HG02943 (cell line): Measurements from ENCODE around the gene USE1.

ENCODE experiments used
- ATAC-seq: cut with Tn5 transposase; IDR thresholded peaks from one replicate; pipeline ENCODE4 v1.9.1; 2021; ENCODE audit warnings: mild to moderate bottlenecking, low read depth, moderate library complexity; ENCODE audit not compliant: unreplicated experiment

USE1 gene

GRCh38 chr19:17254636-17255035 lies 39.5 kb downstream of the USE1 start:
- no peak for ATAC-seq

GRCh38 chr19:17255150-17255621 lies 40.0 kb downstream of the USE1 start:
- no peak for ATAC-seq

GRCh38 chr19:17256130-17256529 lies 41.0 kb downstream of the USE1 start:
- no peak for ATAC-seq

DNA sequence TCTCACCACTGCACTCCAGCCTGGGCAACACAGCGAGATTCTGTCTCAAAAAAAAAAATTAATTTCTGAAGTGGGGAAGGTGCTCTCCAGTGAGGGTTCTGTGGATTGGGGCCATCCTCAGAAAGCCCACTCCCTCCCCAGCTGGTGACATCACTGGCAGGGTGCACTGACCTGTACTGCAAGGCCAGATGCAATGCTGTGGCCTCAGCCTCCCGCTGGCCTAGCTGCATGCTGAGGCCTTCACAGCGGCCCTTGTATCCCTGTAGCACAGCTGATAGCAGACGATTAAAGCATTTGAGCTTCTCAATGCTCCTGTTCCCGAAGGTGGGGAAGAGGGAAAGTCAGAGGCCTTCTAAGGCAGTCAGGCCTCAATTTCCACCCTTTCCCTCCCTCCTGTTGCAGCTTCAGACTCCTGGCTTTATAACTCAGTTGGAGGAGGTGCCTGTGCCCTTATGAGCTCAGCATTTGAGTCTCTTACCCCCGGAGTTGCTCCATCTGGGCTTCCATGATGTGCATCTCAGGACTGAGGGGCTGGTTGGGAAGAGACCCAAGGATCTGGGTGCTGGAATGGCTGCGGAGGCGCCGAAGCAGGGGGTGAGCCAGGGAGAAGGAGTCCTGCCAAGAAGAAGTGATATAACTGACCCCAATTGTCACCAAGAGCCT lies 44.1 kb downstream of the USE1 start:
- no peak for ATAC-seq

- no peak for ATAC-seq
These were observed 44.8 kb downstream of the USE1 start for GRCh38 chr19:17259934-17260333.

GRCh38 chr19:17260842-17261325 lies 45.7 kb downstream of the USE1 start:
- ATAC-seq: peak; percentile 55

DNA sequence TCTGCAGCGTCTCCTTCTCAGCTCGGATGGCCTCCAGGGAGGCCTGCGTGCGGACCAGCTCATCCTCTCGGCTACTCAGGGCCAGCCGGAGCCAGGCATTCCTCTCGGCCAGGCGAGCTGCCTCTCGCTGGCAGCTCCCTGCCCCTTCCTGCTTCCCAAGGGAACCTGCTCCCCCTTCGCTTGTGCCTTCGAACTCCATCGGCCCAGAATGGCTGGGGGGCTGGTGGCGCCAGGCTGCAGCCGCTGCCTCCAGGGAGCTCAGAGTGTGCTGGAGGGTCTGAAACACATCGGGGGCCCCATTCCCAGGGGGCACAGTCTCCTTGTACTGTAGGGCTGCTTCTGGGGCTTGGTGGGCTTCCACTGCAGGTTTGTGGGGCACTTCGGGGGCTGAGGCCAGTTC lies 47.4 kb downstream of the USE1 start:
- no peak for ATAC-seq

- ATAC-seq: no peak
These were observed 48.8 kb downstream of the USE1 start for GRCh38 chr19:17263712-17264640.

DNA sequence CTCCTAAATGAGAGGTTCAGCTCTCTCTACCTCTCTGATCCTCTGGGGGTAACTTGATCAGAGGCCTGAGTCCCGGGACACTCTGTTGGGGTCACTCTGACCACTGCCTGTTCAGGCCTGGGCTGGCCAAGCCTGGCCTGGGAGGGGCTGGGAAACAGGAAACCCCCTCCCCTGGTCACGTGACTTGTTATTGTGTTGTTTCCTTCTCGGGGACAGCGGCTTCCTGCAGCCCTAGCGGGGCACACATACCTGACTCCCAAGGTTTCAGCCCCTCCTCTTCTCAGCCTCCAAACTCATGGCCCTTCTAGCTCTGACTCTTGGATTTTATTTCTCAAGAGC lies 49.5 kb downstream of the USE1 start, which contains the start of gene USHBP1:
Gene USHBP1, minus strand, starts transcription at position 105 of the 339 bp plus-strand sequence. CDS start 446 bp downstream, outside the sequence.
- ATAC-seq: no peak

DNA sequence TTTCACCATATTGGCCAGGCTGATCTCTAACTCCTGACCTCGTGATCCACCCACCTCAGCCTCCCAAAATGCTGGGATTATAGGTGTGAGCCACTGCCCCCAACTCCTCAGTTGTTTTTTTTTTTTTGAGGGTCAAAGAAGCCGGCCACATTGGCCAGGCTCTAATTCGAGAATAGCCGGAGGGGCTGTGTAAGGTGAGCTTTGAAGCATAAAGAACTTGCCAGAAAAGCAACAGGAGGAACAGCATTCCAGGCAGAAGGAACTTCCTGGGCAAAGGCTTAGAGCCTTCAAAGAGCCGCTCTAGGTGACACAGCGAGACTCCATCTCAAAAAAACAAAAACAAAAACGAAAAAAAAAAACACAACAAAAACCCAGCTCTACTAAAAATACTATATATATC lies 50.9 kb downstream of the USE1 start:
- ATAC-seq: no peak

GRCh38 chr19:17266589-17266974 lies 51.4 kb downstream of the USE1 start:
- peak; percentile 5 for ATAC-seq

DNA sequence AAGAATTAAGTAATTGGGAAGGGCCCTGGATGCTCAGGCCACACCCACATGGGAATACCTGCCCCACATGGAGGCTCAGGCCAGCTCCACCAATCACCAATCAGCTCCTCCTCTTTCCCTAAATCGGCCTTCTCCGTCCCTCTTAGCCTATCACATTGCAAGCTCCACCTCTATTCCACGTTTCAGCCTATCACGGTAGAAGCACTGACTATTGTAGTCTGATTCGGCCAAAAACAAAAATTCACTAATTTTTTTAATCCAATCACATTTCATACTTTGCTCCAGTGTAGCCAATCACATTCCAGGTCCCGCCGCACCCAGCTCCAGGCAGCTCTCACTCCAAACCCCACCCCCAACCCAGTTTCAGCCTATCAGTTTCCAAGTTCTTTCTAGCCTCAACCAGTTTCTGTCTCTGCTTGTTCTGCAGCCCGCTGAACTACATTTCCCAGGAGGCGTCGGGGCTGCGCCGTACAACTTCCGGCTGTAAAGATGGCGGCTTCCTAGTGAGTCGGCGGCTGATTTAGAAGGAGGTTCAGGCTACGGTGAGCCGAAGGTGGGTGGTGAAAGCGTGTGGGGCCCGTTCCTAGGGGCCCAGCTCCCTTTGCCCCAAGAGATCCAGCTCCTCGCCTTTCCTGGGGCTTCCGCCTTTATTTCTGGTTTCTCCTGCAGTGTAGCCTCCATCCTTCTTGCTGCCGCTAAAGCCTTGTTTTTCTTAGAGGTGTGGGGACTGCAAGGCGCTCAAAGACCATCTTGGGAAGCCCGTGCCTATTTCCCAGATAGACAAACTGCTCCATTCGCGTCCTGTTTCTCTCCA lies 52.0 kb downstream of the USE1 start, which contains the start of gene BABAM1:
Gene BABAM1, plus strand, starts transcription at position 469 of the 814 bp plus-strand sequence. CDS start 1,364 bp downstream, outside the sequence.
- ATAC-seq: peak; percentile 87

DNA sequence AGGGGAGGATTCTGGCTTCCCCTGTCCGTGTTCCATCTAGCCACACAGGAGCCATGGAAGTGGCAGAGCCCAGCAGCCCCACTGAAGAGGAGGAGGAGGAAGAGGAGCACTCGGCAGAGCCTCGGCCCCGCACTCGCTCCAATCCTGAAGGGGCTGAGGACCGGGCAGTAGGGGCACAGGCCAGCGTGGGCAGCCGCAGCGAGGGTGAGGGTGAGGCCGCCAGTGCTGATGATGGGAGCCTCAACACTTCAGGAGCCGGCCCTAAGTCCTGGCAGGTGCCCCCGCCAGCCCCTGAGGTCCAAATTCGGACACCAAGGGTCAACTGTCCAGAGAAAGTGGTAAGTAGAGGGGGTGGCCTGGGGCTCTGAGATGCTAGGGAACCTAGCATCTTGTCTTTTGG lies 53.6 kb downstream of the USE1 start:
- no peak for ATAC-seq
